Cardiac fibroblast (primary cell): Measurements from ENCODE around the gene UST.
"Not testable (repeated sequence)": the region's sequence is repeated elsewhere in the genome, so short reads cannot be mapped to it uniquely, and the experiment has no call there.

Source experiments
- DNase-seq, 2 donors: peaks; one replicate each; pipeline versions ENCODE4 v3.0.0 to v3.0.0-alpha.2; 2010; ENCODE audit warnings: low read depth in 2 of 2
- H3K4me3 ChIP-seq, 2 donors: replicated peaks in 1 of 2; 1 replicate in 1 of 2; 2 replicates in 1 of 2; pipeline ENCODE4 v1.5.1; 2011; ENCODE audit warnings: low read depth in 2 of 2, low read length in 2 of 2, mild to moderate bottlenecking in 2 of 2, moderate library complexity in 1 of 2
- CTCF ChIP-seq: IDR thresholded peaks from one replicate; pipeline ENCODE4 v1.5.1; 2011; ENCODE audit warnings: low read depth, mild to moderate bottlenecking, low read length, inconsistent platforms

Gene UST

GRCh38 chr6:148968771-148969602 is 222.2 kb downstream of the UST start:
- no peak overlapping the region for H3K4me3 ChIP-seq
- DNase-seq: no peak
- no peak for TF ChIP-seq CTCF

GRCh38 chr6:148969603-148970061 is 222.8 kb downstream of the UST start:
- peak; percentile 24 to 30 for DNase-seq
- no peak for TF ChIP-seq CTCF
- H3K4me3 ChIP-seq: no peak overlapping the region

GRCh38 chr6:148971031-148971927 is 224.4 kb downstream of the UST start:
- TF ChIP-seq CTCF: no peak
- H3K4me3 ChIP-seq: no peak overlapping the region
- peak in 1 of 2 donors; percentile 30 for DNase-seq

- no peak for TF ChIP-seq CTCF
- no peak overlapping the region for H3K4me3 ChIP-seq
- no peak for DNase-seq
Observed at GRCh38 chr6:148972481-148972880, 225.7 kb downstream of the UST start.

GRCh38 chr6:148973538-148974208 is 226.8 kb downstream of the UST start:
- peak; percentile 63 to 66 for DNase-seq
- TF ChIP-seq CTCF: peak; percentile 71
- no peak overlapping the region for H3K4me3 ChIP-seq

GRCh38 chr6:148974351-148974750 is 227.5 kb downstream of the UST start:
- no peak for TF ChIP-seq CTCF
- no peak overlapping the region for H3K4me3 ChIP-seq
- DNase-seq: no peak

- not testable (repeated sequence) for H3K4me3 ChIP-seq, DNase-seq
Observed at GRCh38 chr6:148978298-148978697, 231.5 kb downstream of the UST start.
